ENCODE data around the gene RUNX2.

The RUNX2 gene

DNA sequence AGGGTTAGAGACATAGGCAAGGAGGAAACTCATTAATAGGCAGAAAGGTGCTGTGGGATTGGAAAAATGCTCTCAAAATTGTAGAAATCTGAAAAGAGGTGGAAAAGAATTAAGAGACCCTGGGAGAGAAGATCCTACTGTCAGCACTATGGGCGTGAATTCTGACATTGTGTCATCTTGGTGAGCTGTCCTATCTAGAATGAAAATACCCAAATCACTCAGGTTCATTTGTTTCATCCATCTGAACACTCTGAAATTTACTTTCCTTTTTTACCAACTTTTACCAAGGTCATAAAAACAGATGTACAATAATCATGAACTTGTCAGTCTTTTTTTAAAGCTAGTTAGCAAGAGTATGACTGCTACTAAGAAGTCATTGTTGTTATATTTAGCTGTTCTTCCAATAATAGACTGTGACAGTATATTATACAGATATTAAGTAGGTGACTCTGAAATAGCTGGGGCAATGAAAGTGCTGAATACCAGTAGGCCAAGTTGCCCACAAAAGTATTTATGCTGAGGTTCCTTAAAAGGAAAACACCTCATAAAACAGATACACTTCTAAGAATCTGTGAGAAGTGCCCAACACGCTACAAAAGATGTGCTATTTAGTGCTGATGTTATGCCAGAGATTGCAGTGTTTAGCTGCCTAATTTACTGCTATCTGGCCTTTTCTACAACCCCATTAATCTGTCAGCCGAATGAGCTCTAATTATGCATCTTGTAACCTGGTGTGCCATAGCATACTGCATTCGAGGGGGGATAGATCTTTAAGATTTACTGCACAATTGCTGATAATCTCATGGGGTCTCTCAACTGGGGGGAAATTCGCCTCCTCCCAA, 267.1 kb downstream of the RUNX2 start:
- DNase-seq = no peak

DNA sequence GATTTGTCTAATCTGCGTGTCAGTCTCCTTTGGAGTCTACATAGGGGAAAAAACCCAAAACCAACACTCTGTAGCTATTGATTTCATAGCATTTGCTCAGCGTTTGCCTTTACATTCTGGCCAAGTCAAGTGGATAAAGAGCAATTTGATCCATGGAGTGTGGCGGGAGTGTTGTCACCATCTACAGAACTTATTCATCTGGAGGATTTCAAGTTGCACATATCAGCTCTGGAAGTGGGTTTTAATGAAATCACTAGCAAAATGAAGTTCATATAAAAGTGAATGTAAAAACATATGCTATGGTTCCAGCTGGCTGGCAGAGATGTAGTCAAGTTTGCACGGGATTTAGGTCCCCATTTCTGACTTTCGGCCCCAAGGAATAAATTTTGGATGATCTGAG, 269.3 kb downstream of the RUNX2 start:
- DNase-seq = no peak

DNA sequence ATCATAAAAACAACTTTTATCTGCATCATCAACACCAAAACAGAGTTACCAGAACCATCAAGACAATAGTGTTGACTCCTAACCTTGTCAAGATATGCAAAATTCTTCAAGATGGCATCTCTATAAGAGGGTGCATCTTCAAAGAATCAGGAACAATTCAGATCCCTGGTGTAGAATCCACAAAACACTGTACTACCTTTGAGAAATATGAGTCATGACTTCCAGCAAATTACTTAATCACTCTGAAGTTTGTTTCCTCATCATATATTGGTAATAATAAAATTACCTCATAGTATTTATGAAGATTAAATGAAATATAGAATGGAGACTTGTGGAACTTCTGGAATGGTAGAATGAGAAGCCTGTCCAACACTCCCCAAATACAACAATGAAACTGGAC, 270.9 kb downstream of the RUNX2 start:
- DNase-seq = no peak

DNA sequence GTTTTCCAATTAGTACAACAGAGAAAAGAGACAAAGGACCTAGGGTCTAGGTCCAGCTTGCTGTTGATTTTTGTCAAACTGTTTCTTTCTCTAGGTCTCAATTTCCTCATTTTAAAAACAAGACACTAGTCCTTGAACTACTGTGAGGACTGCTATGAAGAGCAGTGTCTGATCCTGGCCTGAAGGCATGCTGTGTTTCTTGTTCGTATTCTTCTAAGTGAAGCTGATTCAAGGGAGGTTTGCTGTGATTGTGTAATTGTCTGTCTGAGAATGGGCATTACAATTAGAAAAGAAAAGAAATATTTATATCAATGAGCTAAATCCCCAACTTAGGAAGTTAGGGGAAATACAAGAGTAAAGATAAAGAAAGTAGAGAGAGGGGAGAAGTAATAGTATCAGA, 277.8 kb downstream of the RUNX2 start:
- DNase-seq = no peak

DNA sequence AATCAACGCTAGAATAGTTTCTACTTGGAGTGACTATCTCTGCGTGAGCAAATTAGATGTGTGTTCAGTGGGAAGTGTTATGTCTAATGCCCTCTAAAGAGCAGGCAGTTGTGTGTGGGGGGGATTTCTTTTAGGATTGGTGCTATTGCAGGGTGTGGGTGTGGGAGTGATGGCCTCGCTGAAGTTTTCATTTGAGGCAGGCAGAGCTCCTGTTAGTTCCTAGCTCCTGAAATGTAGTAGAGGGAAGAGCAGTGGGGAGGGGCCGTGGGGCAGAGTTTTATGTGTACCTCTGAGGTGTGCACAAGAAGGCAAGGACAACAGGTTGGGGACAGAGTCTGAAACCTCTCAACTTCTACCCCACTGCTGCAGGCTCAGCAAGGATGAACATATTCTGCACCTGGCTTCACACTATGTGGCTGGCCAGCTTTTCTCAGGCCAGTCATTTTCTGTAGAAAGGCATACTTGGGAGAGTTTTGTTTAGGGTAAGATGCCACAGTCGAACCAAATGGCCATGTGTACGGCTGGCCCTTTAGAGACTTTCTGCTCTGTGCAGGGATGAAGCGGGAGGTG, 278.8 kb downstream of the RUNX2 start:
- DNase-seq = no peak

DNA sequence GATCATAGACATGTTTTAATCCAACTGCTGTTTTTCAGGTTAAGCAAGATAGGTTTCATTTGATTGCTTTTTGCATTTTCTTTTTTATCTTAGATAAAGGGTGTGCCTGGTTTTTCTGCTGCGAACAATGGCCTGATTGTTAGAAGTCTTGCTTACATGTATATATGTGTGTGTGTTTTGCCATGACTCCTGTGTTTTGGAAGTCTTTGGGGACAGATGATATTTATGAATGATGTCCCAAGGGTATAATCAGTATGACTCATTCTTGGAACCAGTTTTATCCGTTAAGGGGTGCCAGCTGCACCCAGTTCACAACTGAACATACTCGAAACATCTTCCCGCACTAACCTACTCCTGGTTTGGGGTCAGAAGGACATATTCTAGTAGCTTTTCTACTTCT, 279.7 kb downstream of the RUNX2 start:
- no peak for DNase-seq

DNA sequence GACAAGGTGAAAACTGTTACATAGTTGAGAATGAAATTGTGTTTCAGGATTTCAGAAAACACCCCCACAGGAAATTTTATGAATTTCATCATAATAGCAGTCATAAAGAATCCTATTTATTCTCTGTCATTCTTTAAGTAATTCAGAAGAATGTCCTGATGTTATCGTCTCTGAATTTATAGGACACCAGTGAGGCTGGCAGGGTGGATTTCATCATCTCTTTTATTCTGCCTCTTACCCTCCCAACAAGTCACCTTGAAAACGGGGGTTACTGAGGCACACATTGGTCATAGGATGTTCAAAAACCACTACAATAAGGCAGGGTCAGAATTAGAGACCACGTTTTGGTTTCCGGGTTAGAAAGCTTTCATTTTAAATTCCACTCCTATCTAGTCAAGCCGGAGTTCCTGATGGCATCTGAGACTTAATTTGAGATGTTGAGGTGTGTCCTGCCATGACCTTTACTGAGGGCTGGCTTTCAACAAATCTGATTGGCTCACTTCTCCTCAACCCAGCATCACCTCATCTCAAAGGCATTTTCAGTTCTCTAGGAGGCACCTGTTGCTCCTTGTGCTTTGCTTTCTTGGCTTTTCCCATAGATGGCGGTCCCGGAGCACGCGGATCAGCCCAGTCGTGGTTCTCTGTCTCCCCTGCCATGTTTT, 280.3 kb downstream of the RUNX2 start:
- no peak for DNase-seq

DNA sequence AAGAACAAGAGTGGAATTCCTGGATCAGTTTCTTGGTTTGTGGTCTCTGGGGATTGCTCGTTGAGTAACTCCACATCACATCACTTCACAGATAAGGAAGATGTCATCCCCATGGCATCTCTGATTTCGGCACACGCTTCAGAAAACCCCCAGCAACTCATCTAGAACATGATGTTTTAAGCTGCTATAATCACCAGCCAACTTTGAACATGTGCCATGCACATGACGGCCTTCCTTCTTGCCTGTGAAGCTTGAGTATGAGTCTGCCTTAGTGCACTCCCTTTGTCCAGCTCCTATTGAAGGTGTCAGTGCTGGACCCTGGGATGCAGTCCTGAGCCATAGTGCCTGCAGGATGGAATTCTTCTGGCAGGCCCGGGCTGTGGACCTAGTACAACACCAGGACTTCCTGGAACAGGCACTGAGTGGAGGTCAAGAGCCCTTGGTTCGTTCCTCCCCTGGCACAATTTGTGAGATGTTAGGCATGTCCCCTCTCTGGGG, 281.1 kb downstream of the RUNX2 start:
- no peak for DNase-seq

DNA sequence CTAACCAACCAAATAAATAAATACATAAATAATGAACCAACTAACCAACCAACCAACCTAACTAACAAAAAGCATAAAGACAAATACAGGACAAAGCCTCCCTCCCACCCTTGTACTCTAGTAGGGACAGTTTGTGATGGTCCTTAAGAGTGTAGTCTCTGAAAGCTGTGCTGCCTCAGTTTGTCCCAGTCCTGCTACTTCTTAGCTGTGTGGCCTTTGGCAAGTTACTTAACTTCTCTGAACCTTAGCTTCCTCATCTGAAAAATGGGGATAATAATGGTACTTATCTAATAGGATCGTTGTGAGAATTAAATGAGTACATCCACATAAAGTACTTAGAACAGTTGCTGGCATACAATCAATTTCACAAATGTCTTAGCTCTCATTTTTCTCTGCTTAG, 282.2 kb downstream of the RUNX2 start:
- DNase-seq = no peak

DNA sequence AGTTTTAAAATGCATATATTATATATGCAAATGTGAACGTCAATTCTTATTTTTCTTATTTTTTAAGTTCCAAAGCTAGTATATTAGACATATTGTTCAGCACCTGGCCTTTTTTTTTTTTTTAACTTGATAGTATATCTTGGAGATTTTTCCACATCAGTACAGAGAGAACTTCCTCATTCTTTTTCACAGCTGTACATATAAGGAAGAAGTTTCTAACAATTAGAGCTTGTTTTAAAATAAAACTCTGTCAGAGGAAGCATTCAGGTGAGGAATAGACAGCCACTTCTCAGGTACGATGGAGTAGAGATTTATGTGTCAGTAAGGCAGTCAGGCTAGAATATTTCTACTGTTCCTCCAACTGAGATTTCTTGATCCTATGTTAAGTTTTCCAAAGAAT, 282.7 kb downstream of the RUNX2 start:
- DNase-seq = peak; percentile 44

DNA sequence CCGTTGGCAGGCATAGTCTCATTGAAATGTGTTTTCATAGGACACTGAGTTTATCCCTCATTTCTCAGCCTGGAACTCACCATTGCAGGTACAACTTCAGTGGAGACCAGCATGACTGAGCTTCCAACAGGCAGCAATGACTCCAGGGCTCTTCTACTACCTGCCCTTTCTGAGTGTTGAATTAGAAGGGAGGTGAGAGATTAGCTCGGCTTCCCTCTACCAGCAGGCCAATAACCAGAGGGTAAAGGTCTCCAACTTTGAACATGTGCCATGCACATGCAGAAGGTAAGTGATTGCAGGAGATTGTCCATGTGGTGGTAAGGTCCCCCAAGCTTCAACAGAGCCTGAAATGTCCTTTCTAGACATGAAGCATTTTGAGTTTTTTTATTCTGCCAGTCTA, 283.4 kb downstream of the RUNX2 start:
- no peak for DNase-seq

DNA sequence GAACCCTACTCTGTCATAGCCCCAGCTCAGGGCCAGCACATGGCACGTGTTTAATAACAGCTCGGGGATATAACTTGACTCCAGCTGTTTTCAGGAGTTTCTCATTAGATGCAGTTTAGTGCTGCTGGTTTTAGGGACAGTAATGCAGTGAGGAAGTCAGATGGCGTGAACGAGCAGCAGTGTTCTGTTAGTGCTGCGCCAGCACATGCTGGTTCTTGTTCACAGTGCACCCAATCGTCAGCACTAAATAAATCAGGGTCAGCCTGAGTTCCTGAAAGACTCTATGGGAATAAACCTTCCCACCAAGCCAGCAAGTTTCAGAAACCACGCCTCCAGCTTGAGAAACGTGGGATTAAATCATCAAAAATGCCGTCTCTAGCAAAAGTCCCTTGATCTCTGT, 285.5 kb downstream of the RUNX2 start:
- no peak for DNase-seq

DNA sequence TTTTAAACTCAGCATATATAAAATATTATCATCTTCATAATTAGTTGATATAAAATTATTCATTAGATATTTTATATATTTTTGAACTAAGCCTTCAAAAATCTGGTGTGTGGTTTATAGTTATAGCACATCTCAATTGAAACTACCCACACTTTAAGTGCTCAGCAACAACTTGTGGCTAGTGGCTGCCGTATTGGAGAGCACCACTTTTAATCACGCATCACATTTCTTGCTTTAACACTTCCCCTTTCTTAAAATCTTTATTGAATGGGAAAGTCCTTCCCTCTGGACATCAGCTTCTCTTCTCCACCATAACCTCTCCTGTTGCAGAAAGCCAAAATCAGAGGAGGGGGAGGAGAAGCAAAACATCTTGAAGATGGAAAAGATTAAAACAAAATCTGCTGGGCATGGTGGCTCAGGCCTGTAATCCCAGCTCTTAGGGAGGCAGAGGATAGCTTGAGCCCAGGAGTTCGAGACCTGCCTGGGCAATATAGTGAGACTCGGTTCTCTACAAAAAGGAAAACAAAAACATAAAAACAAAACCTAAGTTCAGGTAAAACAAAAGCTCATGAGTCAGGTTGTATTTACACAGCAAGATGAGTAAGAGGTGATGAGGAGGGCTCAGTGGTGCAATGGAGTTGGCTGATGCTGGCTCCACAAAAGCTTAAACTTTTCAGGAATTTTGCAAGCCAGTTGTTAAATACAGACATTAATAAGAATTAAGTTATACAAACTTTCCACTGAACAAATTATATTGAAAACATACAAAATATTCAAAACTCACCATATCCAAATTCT, 286.6 kb downstream of the RUNX2 start:
- DNase-seq = no peak

DNA sequence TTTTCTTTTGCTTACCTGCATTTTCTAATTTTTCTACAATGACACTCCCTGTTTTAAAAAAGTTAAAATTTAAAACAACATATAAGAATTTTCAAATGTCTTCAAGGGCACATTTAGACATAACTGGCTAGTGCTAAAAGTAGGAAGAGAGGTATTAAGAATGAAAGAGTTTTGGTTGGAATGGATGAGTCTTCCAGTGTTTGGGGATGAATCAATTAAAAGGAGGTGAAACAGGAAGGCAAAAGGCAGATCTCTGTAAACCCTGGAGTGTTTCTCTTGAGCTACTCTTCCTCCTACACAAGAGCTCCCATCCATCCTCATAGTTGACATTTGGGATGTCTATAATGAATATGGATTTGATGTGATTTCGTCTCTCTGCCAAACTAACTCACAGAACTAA, 288.1 kb downstream of the RUNX2 start:
- DNase-seq = no peak

DNA sequence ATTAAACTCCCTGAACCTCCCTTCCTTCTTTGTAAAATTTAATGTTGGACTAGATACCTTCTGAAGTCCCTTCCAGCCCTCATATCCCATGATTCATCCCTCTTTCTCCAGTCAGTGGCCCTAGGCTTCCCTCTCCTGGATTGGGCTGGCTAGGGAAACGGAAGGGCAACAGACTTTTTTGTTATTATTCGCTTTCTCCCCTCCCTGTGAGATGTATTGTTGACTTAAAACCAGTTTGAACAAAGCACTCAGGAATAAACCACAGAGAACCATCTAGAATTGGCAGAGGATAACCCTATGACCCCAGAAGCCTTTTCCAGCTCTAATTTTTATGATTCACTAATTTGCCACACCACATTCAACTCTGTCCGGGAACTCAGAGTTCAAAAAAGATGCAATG, 289.3 kb downstream of the RUNX2 start:
- no peak for DNase-seq

DNA sequence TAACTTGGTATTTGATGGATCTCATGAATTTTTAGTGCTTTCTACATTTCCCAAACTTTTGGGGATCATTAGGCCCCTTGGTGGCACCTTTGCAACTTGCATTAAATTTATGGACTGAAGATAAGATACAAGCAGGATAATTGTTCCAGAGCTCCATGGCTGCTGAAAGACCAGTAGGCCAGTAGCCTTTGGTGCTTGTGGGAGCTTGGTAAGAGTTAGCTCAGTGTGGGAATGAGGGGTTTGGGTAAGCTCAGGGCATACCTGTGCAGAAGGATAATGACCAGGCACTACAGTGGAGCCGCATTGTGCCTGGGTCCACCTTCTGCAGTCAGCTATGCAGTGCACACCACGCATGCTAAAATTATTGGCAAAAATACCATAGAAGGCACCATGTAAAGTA, 290.1 kb downstream of the RUNX2 start:
- no peak for DNase-seq

DNA sequence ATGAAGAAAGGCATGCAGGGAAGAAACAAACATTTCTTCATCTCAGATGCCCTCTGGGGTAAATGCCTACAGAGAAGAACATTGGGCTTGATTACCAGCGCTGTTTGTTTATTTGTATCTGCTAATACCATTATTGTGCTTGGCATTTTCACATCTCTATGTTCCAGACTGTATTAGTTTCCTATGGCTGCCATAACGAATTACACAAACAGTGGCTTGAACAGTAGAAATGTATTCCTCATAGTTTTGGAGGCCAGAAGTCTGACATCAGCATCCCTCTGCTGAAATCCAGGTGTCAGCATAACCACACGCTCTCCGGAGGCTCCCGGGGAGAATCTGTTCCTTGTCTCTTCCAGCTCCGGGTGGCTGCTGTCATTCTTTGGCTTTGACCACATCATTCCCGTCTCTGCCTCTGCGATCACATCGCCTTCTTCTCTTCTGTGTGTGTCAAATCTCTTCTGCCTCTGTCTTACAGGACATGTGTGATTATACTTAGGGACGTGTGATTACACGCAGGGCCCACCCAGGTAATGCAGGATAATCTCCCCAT, 291.2 kb downstream of the RUNX2 start:
- DNase-seq = no peak

DNA sequence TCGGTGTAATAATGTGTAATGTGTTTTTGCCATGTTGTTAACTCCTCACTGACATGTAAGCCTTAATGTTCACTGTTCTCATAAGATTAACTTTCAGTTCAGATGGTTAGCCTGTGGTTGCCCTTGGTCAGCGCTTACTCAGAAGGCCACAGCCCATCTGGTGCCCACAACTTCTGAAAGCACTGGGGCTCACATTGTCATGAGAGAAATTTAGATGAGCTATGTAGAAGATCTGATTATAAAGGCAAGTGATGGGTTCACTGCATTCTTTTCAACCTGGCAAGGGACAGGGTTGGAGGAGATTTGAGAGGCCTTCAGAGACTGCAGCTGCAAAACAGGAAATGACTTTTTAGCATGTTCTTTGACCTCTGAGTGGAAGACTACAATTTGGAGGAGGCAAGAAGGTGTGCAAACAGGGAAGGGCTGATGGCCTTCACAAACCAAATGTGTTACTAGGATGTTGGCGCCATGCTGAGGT, 291.9 kb downstream of the RUNX2 start:
- no peak for DNase-seq

DNA sequence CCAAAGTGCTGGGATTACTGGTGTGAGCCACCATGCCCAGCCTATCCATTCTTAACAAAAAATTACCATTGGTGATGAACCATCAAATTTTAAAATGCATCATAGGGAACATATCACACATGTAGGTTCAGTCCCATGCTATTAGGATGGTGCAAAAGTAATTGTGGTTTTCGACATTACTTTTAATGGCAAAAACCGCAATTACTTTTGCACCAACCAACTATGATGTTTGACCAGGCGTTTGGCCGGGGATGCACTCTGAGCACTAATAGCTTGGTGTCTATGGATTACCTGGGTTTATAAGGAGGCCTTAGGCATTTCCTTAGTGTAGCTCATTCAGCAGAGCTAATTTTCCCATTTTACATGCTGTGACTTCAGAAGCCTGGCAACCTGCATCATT, 296.1 kb downstream of the RUNX2 start:
- no peak for DNase-seq

DNA sequence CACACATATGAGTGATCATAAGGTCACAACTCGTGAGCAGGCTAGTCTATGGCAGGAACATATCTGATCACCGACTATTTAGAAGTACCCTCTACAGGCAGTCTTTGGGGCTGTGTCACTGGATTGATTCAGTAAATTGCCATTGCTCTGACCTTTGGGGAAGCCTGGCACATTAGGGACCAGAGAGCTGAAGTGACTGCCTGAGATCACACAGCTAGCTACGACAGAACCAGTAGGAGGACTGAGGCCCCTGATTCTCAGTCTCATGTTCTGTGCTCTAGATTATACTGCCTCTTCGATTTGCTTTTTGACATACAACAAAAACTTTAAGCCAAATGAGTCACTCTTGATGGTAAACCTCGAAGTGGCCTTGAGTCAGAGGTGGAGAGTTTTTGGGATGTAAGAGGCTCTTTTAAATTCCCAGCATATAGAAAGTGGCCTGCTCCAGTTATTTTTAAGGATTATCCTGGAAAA, 297.1 kb downstream of the RUNX2 start:
- DNase-seq = no peak

DNA sequence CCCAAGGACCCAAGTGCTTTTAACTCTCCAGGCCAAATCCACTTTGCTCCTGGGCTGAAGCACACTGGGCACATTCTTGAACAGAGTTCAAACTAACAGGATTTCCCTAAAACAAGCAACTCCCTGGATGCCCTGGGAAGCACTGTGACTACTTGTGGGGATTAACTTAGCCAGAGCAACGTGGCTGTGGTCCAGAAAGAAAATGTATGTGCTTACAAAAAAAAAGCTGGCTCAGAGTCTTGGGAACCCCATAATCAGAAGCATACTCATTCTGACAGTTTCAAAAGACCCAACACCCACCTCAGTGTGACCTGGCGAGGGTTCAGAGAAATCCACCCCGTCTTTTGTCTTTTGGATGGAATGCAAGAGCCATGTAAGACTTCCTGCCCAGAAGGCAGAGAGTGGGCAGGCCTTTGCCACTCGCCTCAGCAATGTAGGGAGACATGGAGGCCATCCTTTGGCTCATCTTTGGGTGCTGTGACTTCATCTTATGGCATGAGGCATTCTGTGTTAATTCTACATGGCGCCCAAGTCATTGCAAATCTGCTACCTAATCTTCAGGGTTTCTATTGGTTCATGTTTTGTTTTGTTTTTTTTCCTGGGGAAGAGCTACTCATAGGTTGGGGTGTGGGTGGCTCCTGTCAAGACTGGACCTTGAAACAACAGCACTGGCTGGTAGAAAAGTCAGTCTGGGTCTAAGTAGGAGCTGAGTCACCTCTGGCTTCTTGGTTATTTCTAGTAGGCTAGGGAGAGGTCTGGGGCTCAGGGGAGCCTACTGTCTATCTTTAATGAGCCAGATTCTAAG, 298.2 kb downstream of the RUNX2 start:
- DNase-seq = no peak

DNA sequence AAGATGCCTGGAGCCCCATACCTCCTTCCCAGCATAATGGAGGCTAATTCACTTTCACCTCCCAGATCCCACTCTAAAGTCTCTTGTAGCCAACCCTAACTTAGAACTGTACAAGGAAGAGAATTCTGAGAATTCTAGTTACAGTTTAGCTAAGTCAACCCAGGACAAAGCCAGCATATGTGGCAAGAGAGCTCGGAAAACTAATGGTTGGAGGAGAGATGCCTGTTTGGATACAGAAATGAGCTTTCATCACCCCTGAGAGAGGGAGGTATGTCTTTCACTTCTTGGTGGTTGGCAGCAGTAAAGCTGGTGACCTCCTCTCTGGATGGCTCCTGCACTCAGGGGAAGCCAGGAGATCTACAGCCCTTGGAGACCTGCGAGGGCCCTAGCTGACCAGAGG, 302.2 kb downstream of the RUNX2 start:
- no peak for DNase-seq

All from GF-D8 (cell line).